ENCODE data around the gene ABLIM2. TPM values are rescaled to one million over a fixed set of nuclear protein-coding genes. Genes with fewer than 3 reads are reported as not detected.

Gene ABLIM2
- polyA plus RNA-seq, 2 of the 4 experiments (the other 2 are of a cell fraction): 0.21 to 0.40 TPM

GRCh38 chr4:7971881-7972500 lies 186.6 kb downstream of the ABLIM2 start:
- TF ChIP-seq TP53 (CRISPR knock-in tag; IDR thresholded peaks at IDR 0.05) (no peak), ZFP36 (IDR thresholded peaks at IDR 0.05; ENCODE audit: borderline replicate concordance, partially characterized antibody) (peak; percentile 96)
- ATAC-seq (no peak), FAIRE-seq (no peak), DNase-seq (ENCODE audit: low read depth in 1 of 2, low spot score in 1 of 2) (no peak)
- 84% methylated on average over 8 of the region's 13 CpGs for WGBS (ENCODE audit: missing lambda C conversion rate)
- ChIA-PET CTCF (interaction anchor here (1.2 kb wide), 1 partner anchor 169 kb away, joined by 4 read pairs; no protein-coding TSS in a partner anchor), POLR2A (no interaction called here)
- Histone ChIP-seq H3K4me3 (no peak overlapping the region), H3K4me1 (peaks cover 60% of the 10 kb centered on the region), H3K27ac (peak overlapping the region; percentile 90 to 97; a peak in 5 of 6 replicates), H3K9me3 (no peaks in the 10 kb centered on the region), H3K4me2 (peak overlapping the region; percentile 79)

DNA sequence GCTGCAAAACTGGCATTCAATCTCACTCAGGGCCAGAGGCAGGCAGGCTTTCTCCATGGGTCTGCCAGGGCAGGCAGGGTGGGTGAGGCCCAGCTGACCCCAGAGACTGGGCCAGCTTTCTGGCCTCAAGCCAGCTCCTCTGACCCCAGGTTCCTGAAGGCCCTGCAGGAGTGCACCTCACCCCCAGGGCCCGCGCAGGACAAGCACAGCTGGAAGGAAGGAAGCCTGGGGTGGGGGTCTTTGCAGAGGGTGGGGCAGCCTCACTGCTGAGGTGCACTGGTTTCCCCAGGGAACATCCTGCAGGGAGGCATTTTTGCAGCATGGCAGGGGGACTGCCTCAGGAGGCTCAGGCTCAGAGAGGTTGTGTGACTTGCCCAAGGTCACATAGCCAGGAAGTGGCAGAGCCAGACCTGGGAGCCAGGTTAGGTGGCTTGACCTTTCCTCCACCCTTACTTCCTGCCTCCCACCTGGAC lies 187.4 kb downstream of the ABLIM2 start:
- Histone ChIP-seq H3K4me3 (peak overlapping the region; percentile 37), H3K27ac (peak overlapping the region; percentile 90 to 97), H3K9me3 (no peaks in the 10 kb centered on the region), H3K4me1 (peaks cover 60% of the 10 kb centered on the region), H3K4me2 (peak overlapping the region; percentile 79)
- ChIA-PET POLR2A (no interaction called here), CTCF (interaction anchor here (1.2 to 4.7 kb wide), 2 partner anchors 16 to 169 kb away, joined by 4 to 21 read pairs; no protein-coding TSS in a partner anchor)
- FAIRE-seq (no peak), ATAC-seq (no peak), DNase-seq (ENCODE audit: low read depth in 1 of 2, low spot score in 1 of 2) (no peak)
- TF ChIP-seq ZNF302 (CRISPR knock-in tag; IDR thresholded peaks at IDR 0.05): no peak
- no peak for TF ChIP-seq CEBPB (IDR thresholded peaks at IDR 0.05)
- no peak for TF ChIP-seq HEYL (CRISPR knock-in tag; IDR thresholded peaks at IDR 0.05)
- TF ChIP-seq FOXS1 (CRISPR knock-in tag; IDR thresholded peaks at IDR 0.05): no peak
- no peak for TF ChIP-seq POLR2A (IDR thresholded peaks at IDR 0.05; ENCODE audit: low read length)
- no peak for TF ChIP-seq HDAC2 (IDR thresholded peaks at IDR 0.05)
- TF ChIP-seq HOXA7 (CRISPR knock-in tag; IDR thresholded peaks at IDR 0.05): no peak
- WGBS (ENCODE audit: missing lambda C conversion rate): 90% methylated on average over 2 of the region's 2 CpGs

DNA sequence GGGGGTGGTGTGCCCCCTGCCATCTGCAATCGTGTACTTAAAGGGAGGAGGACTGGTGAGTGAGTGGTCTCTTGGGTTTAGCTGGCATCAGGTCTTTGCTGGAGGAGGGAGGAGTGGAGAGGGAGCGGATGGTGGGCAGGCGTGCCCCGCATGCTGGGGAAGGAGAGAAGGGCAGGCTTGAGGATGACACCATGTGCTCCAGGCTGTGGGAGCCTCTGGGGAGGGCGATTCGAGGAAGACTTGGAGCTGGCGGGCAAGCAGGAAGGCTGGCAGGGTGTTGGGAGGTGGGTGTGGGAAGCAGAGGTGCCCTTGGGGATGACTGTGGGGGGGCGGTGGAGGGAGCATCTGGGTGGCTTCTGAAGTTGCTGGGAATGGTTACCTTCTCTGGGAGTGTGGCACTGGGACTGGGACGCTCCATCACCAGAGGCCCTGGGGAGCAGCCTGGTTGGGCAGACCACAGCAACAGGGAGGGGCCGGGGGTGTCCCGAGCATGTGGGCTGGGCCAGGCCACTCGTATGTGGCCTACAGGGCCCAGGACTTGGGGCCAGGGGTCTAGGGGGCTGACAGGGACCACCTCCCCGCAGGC lies 188.2 kb downstream of the ABLIM2 start:
- TF ChIP-seq CEBPB (IDR thresholded peaks at IDR 0.05) (no peak), HDAC2 (IDR thresholded peaks at IDR 0.05) (no peak), EHF (CRISPR knock-in tag; IDR thresholded peaks at IDR 0.05) (no peak), ZSCAN20 (CRISPR knock-in tag; IDR thresholded peaks at IDR 0.05) (no peak), SREBF2 (IDR thresholded peaks at IDR 0.05) (no peak), TP53 (CRISPR knock-in tag; IDR thresholded peaks at IDR 0.05) (no peak), KDM5A (IDR thresholded peaks at IDR 0.05) (no peak), RFX5 (IDR thresholded peaks at IDR 0.05) (no peak), SMC3 (IDR thresholded peaks at IDR 0.05) (no peak), HOXB5 (CRISPR knock-in tag; IDR thresholded peaks at IDR 0.05) (0 out of 2 replicates have a peak, but pooled peaks have one; percentile 22), FOSB (CRISPR knock-in tag; IDR thresholded peaks at IDR 0.05) (no peak), CBX2 (IDR thresholded peaks at IDR 0.05; ENCODE audit: borderline replicate concordance, low read depth) (no peak), RARB (CRISPR knock-in tag; IDR thresholded peaks at IDR 0.05) (no peak), MAZ (IDR thresholded peaks at IDR 0.05; ENCODE audit: borderline replicate concordance, low read depth, low read length) (no peak), E2F6 (IDR thresholded peaks at IDR 0.05; ENCODE audit: borderline replicate concordance, low read depth) (peak; percentile 64; the same call in 1 of the 2 replicates), ZNF302 (CRISPR knock-in tag; IDR thresholded peaks at IDR 0.05) (no peak)
- TF ChIP-seq, protein P1, sequence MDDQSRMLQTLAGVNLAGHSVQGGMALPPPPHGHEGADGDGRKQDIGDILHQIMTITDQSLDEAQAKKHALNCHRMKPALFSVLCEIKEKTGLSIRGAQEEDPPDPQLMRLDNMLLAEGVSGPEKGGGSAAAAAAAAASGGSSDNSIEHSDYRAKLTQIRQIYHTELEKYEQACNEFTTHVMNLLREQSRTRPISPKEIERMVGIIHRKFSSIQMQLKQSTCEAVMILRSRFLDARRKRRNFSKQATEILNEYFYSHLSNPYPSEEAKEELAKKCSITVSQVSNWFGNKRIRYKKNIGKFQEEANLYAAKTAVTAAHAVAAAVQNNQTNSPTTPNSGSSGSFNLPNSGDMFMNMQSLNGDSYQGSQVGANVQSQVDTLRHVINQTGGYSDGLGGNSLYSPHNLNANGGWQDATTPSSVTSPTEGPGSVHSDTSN (IDR thresholded peaks at IDR 0.05): no peak
- TF ChIP-seq, protein P2, sequence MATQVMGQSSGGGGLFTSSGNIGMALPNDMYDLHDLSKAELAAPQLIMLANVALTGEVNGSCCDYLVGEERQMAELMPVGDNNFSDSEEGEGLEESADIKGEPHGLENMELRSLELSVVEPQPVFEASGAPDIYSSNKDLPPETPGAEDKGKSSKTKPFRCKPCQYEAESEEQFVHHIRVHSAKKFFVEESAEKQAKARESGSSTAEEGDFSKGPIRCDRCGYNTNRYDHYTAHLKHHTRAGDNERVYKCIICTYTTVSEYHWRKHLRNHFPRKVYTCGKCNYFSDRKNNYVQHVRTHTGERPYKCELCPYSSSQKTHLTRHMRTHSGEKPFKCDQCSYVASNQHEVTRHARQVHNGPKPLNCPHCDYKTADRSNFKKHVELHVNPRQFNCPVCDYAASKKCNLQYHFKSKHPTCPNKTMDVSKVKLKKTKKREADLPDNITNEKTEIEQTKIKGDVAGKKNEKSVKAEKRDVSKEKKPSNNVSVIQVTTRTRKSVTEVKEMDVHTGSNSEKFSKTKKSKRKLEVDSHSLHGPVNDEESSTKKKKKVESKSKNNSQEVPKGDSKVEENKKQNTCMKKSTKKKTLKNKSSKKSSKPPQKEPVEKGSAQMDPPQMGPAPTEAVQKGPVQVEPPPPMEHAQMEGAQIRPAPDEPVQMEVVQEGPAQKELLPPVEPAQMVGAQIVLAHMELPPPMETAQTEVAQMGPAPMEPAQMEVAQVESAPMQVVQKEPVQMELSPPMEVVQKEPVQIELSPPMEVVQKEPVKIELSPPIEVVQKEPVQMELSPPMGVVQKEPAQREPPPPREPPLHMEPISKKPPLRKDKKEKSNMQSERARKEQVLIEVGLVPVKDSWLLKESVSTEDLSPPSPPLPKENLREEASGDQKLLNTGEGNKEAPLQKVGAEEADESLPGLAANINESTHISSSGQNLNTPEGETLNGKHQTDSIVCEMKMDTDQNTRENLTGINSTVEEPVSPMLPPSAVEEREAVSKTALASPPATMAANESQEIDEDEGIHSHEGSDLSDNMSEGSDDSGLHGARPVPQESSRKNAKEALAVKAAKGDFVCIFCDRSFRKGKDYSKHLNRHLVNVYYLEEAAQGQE (IDR thresholded peaks at IDR 0.05): no peak
- TF ChIP-seq, protein P3, sequence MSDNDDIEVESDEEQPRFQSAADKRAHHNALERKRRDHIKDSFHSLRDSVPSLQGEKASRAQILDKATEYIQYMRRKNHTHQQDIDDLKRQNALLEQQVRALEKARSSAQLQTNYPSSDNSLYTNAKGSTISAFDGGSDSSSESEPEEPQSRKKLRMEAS (IDR thresholded peaks at IDR 0.05): peak; percentile 80
- TF ChIP-seq, protein P4, sequence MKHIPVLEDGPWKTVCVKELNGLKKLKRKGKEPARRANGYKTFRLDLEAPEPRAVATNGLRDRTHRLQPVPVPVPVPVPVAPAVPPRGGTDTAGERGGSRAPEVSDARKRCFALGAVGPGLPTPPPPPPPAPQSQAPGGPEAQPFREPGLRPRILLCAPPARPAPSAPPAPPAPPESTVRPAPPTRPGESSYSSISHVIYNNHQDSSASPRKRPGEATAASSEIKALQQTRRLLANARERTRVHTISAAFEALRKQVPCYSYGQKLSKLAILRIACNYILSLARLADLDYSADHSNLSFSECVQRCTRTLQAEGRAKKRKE (CRISPR knock-in tag; IDR thresholded peaks at IDR 0.05; ENCODE audit: low read depth): no peak
- H3K4me1 ChIP-seq: peaks cover 63% of the 10 kb centered on the region
- ChIA-PET POLR2A (no interaction called here), CTCF (interaction anchor here (4.7 kb wide), 1 partner anchor 17 kb away, joined by 21 read pairs; no protein-coding TSS in a partner anchor)
- FAIRE-seq: no peak
- H3K4me3 ChIP-seq: peak overlapping the region; percentile 37
- ATAC-seq: peak; percentile 31 to 51; a peak in 4 of 6 replicates
- DNase-seq (ENCODE audit: low read depth in 1 of 2, low spot score in 1 of 2): no peak
- H3K4me2 ChIP-seq: peak overlapping the region; percentile 79
- no peaks in the 10 kb centered on the region for H3K9me3 ChIP-seq
- 36% methylated on average over 7 of the region's 13 CpGs for WGBS (ENCODE audit: missing lambda C conversion rate)
- H3K27ac ChIP-seq: peak overlapping the region; percentile 90 to 97
